Astrocyte of the cerebellum (primary cell): ENCODE data around the gene SH3BGRL2.

Experiments used
- DNase-seq: peaks from one replicate; pipeline ENCODE4 v3.0.0-alpha.2; 2011; ENCODE audit warnings: low read depth
- H3K4me3 ChIP-seq: 2 replicates; pipeline ENCODE4 v1.5.1; 2011; ENCODE audit warnings: mild to moderate bottlenecking, low read depth, low read length, moderate library complexity
- in situ Hi-C: cut with HindIII; loops from 2 replicates; pipeline ENCODE4 v1.10.0; 2017; ENCODE audit warnings: low sequenced_read_pairs
- TF ChIP-seq, protein P1 (sequence below): IDR thresholded peaks from 2 replicates; pipeline ENCODE4 v1.5.1; 2012; ENCODE audit warnings: low read length, low read depth, moderate library complexity, mild to moderate bottlenecking; ENCODE audit errors: missing control alignments

The SH3BGRL2 gene

GRCh38 chr6:79605968-79606764, 25.0 kb upstream of the SH3BGRL2 start:
- no peak for DNase-seq
- in situ Hi-C loops: no loop called here
- H3K4me3 ChIP-seq: no peak overlapping the region
- TF ChIP-seq, protein P1, sequence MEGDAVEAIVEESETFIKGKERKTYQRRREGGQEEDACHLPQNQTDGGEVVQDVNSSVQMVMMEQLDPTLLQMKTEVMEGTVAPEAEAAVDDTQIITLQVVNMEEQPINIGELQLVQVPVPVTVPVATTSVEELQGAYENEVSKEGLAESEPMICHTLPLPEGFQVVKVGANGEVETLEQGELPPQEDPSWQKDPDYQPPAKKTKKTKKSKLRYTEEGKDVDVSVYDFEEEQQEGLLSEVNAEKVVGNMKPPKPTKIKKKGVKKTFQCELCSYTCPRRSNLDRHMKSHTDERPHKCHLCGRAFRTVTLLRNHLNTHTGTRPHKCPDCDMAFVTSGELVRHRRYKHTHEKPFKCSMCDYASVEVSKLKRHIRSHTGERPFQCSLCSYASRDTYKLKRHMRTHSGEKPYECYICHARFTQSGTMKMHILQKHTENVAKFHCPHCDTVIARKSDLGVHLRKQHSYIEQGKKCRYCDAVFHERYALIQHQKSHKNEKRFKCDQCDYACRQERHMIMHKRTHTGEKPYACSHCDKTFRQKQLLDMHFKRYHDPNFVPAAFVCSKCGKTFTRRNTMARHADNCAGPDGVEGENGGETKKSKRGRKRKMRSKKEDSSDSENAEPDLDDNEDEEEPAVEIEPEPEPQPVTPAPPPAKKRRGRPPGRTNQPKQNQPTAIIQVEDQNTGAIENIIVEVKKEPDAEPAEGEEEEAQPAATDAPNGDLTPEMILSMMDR: no peak

DNA sequence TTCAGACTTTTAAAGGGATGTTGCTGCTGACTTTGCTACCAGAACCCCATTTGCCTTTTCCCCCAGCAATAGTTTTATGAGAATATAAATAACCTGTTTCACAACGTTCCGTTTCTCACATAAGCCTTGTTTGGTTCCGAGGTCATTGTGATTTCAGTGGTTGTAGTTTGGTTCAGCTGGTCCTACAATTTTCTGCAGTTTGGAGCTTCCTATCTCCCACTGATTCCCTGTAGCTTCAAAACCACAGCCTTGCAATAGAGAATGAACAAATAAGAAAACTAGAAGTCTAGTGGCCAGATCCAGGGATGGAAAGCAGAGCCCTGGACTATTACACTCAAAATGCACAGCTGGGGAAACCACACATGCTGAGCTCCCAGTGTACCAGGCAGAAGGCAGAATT, 24.1 kb upstream of the SH3BGRL2 start:
- DNase-seq: peak; percentile 53
- in situ Hi-C loops: no loop called here
- TF ChIP-seq, protein P1: no peak
- H3K4me3 ChIP-seq: no peak overlapping the region

GRCh38 chr6:79608334-79609224, 22.6 kb upstream of the SH3BGRL2 start:
- no peak overlapping the region for H3K4me3 ChIP-seq
- TF ChIP-seq, protein P1: no peak
- in situ Hi-C loops: no loop called here
- DNase-seq: no peak

DNA sequence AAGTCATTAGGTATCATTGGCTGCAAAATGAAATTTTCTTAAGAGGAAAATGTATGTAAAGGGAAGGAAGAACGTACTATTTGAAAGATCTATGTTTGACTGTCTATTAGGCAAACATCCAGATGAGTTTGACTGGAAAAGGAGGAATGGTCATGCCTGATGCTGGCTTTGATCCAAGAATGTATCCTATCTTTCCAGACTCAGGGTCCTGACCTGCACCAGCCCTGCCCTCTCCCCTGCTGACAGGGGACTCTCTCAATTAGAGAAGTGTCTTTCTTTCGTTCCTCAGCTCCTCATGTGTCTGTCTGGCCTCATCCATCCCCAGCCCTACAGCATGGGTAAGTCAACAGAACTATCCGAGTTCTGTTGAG, 21.9 kb upstream of the SH3BGRL2 start:
- H3K4me3 ChIP-seq: no peak overlapping the region
- TF ChIP-seq, protein P1: no peak
- in situ Hi-C loops: no loop called here
- no peak for DNase-seq

DNA sequence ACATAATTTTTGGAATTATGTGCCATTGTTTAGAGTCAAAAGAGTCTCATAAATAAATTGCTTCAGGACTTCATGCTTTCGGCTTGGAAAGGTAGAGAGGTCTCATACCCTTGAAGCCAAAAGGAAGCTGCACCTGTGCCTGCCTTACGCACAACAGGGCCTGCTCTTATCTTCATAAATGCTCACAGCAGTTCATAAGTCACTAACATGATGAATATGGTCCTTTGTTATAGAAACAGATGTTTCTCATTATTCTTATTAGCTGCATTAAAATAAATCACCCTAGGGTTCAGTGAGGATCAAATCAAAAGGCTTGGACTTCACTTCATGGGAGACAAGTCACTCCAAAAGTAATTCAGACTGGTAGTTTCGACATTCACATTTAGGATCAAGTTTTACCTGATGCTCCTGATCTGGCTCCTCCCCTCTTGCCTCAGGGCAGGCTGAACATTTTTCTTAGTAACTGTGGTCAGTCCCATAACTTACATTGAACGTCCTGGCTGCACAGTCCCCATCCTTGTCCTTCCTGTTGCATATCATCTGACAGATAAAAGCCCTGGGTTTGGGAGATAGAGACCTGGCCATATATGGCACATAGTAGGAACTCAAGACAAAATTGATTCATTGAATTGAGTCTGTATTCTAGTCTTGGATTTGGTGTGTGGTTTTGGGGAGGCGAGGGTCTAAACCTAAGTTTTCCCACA, 20.7 kb upstream of the SH3BGRL2 start:
- H3K4me3 ChIP-seq: no peak overlapping the region
- in situ Hi-C loops: no loop called here
- no peak for DNase-seq
- TF ChIP-seq, protein P1: no peak

DNA sequence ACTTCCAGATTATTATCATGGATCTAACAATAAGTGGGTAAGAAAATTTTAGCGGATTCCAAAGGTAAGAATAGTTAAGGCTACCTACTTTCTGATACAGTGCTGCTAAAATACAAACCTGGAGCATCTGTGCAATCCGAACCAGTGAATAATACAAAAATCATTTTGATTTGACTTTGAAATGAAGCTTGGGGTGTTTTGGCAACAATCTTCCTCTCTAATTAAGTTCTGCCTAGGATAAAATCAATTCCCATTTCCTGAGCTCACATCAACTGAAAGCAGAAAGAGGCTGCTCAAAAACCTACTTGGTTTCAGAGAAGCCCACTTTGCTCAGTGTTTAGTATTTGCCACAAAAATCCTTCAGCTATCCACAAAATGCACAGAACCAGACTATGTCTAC, 18.7 kb upstream of the SH3BGRL2 start:
- H3K4me3 ChIP-seq: no peak overlapping the region
- in situ Hi-C loops: no loop called here
- TF ChIP-seq, protein P1: no peak
- no peak for DNase-seq
